GM18499 (cell line): Measurements from ENCODE around the gene MMP15.
"Not testable (repeated sequence)": the region's sequence is repeated elsewhere in the genome, so short reads cannot be mapped to it uniquely, and the experiment has no call there.

Experiments
- ATAC-seq: cut with Tn5 transposase; IDR thresholded peaks from one replicate; pipeline ENCODE4 v1.9.1; 2021; ENCODE audit warnings: moderate number of reproducible peaks; ENCODE audit not compliant: insufficient read depth, unreplicated experiment

MMP15 gene

DNA sequence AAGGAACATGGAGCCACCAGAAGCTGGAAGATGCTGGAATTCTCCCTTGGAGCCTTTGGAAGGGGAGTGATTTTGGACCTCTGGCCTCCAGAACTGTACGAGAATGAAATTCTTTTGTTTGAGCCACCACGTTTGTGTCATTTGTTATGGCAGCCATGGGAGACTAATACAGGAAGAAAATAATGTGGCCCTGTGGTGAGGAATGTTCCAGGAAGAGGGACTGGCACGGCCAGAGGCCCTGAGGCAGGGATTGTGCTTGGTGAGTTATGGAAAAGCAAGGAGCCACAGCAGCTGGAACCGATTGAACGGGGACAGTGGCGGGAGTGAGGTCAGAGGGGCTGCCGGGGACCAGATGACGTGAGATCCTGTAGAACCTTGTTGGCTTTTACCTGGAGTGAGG is 52.2 kb downstream of the MMP15 start:
- ATAC-seq: no peak

DNA sequence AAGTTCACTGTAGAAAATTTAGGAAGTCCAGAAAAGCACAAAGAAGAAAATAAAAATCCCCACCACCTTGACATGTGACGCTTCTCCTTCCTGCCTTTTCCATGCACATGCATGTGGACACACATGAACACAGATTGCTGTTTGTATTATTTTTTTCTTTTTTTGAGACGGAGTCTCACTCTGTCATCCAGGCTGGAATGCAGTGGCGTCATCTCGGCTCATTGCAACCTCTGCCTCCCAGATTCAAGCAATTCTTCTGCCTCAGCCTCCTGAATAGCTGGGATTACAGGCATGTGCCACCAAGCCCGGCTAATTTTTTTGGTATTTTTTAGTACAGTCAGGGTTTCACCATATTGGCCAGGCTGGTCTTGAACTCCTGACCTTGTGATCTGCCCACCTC is 55.1 kb downstream of the MMP15 start:
- ATAC-seq: not testable (repeated sequence)

DNA sequence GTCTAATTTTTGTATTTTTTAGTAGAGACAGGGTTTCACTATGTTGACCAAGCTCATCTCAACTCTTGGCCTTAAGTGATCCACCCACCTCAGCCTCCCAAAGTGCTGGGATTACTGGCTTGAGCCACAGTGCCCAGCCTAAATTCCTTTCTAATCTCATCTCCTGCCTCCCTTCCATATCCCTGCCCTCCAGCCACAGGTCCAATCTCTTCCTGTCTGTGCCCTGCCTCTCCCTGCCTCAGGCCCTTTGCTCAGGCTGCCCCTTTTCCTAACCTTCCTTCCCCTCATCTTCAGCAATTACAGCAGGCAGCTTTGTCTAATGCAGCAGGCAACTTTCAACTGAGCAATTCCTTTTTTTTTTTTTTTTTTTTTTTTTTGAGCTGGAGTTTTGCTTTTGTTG is 56.8 kb downstream of the MMP15 start:
- ATAC-seq: no peak

DNA sequence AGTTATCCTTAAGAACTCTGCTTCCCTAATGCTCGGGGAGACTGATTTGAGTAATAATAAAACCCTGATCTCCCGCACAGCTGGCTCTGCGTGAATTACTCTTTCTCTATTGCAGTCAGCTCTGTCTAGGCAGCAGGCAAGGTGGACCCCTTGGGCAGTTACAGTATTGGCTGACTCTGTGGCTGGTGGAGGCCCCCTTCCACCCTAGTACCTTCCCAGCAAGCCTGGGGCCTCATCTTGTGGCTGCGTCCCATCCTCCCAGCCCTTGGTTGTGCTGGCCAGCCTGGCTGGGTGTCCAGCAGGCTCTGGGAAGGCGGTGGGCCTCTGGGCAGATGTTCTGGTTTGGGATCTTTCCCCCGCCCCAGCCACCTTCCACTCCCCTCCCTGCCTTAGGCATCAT is 59.1 kb downstream of the MMP15 start:
- no peak for ATAC-seq

DNA sequence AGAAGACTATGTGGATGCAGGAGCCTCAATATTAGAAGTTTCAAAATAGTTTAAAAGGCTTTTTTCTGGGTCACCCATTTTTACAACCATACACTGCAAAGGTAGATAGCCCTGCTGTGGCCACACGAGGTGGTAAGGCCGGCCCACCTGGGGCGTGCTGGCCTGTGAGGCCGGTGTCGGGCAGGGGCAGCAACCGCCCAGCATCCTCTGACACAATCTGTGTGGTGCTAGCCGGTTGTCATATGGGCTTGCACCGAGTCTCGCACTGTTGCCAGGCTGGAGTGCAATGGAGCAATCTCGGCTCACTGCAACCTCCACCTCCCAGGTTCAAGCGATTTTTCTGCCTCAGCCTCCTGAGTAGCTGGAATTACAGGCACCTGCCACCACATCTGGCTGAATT is 59.6 kb downstream of the MMP15 start:
- ATAC-seq: no peak

DNA sequence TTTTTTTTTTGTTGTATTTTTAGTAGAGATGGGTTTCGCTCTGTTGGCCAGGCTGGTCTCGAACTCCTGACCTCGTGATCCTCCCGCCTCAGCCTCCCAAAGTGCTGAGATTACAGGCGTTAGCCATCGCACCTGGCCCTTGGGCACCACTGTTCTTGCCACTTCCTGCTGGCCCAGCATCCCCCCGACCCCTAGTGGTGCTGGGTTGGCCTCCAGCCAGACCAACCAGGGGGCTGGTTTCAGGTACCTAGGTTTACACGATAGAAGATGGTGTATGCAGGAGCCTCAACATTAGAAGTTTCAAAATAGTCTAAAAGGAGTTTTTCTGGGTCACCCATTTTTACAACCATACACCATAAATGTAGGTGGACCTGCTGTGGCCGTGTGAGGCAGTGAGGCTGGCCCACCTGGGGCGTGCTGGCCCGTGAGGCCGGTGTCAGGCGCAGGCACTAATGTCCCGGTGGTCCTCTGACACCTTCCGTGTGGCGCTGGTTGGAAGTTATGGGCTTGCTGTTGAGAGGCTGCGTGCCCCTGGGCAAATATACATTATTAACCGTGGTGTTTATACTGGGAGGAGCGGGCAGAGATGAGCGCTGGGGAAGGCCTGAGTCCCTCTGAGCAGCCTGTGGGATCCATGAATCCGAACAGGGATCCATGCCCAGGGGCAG is 60.2 kb downstream of the MMP15 start:
- no peak for ATAC-seq

DNA sequence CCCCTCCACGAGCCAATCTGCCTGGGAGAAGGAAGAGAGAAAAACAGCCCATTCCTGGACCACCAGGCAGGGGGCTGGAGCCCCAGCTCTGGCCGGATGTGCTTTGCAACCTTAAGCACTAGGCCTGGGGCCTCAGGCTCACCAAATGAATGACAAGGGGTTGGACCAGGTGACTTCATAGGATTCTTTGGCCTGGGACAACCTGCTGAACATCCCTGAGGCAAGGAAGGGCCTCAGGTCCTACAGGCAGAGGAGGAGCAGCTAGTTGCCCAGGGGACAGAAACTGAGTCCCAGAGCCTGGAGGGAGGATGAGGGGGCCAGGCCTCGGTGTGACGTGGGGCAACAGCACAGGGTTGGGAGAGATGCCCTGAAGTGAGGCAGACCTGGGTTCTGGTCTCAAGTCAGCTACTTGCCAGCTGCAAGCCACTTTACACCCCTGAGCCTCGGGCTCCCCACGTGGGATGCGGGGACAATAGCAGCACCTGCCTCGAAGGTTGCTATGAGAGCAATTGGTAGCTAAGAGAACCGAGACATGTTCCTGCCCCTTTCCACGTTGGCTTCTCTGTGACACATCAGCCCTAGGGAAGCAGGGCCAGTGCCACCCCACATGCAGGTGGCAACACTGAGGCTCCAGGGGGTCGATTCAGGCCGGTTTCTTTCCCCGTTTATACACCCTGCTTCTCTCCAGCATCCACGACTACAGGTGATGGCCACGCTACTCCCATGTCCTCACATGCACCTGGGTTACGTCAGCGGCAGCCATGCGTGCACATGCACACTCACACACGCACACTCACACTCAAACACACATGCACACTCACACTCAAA is 61.0 kb downstream of the MMP15 start:
- no peak for ATAC-seq

DNA sequence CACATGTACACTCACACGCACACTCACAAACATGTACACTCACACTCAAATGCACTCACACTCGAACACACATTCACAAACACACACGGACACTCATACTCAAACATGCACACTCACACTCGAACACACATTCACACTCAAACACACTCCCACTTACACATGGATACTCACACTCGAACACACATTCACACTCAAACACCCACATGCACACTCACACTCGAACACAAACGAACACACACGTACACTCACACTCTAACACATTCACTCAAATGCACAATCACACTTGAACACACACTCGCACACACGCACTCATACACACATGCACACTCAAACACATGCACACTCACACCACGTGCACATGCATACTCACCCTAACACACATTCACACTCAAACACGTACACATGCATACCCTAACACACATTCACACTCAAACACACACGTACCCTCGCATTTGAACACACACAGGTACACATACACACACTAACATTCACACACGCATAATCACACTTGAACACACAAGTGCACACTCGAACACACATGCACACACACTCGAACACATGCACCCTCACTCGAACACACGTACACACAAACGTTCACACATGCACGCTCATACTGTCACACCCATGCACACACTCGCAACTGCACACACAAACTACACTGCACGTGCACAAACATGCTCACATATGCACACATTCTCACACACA is 61.8 kb downstream of the MMP15 start:
- no peak for ATAC-seq

DNA sequence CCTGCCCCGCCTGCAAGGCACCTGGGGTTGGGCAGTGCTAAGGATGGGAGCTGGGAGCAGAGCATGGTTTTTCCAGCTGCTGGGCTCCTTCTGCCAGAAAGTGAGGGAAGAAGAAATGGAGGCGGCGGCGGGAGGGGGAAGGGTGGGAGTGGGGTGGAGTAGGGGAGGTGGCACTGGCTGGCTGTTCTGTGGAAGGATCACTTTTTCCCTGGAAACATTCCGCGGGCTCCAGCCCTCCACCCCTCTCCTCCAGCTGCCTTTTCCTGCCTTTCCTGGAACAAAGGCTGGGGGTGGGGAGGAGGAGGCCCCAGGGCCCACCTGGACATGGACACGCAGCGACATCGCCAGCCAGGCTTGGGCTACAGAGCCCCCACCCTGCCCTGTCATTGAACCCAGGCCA is 62.5 kb downstream of the MMP15 start:
- no peak for ATAC-seq

DNA sequence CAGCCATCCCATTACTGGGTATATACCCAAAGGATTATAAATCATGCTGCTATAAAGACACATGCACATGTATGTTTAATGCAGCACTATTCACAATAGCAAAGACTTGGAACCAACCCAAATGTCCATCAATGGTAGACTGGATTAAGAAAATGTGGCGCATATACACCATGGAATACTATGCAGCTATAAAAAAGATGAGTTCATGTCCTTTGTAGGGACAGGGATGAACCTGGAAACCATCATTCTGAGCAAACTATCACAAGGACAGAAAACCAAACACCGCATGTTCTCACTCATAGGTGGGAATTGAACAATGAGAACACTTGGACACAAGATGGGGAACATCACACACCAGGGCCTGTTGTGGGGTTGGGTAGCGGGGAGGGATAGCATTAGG is 64.8 kb downstream of the MMP15 start:
- ATAC-seq: not testable (repeated sequence)

DNA sequence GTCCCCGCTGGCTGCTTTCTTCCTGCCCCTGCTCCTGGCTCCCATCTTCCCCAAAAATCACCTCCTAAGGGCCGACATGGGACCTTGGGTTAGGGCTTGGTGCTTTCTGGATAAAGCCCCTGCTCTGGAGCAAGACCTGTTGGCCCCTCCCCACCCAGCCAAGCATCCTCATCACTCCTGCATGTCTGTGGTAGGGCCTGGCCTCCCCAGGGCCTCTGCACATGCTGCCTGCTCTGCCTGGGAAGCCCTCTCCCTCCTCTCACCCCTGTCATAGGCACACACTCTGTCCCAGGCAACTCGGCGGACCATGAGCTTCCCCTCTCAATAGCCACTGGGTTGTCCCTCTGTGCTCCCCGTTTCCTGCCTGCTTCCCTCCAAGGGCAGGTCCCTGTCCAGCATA is 68.5 kb downstream of the MMP15 start:
- no peak for ATAC-seq

DNA sequence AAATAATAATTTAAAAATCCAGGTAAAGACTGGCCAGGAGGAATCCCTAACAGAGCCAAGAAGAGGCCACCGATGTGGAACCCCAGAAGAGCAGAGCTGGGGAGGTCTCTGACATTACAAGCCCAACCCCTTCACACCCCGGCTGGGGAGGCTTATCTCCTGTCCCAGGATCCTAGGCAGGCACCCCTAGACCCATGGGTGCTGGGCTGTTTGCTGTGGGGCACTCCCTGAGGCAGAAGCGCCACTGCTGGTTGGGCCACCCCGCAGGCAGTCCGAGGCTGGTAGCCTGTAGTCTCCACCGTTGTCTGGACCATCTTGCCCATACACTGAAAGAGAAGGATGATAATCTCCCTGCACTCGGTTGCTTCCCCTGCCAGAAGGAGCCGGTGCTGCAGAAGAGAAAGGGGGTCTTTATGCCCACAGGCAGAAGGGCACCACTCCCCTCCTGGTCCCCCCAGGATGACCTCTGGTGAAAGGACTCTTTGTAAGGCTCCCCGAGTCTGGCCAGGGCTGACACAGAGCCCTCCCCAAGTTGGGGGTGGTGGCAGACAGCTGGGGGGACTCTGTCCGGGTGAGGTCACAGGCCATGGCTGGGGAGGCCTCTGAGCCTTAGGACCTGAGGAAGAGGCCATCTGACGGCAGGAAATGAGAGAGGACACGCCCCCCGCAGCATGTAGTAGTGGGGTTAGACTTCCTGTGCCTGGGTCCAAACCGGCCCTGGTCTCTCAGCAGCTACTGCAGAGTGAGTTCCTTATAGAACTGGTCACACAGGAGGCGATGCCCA is 69.4 kb downstream of the MMP15 start:
- no peak for ATAC-seq

DNA sequence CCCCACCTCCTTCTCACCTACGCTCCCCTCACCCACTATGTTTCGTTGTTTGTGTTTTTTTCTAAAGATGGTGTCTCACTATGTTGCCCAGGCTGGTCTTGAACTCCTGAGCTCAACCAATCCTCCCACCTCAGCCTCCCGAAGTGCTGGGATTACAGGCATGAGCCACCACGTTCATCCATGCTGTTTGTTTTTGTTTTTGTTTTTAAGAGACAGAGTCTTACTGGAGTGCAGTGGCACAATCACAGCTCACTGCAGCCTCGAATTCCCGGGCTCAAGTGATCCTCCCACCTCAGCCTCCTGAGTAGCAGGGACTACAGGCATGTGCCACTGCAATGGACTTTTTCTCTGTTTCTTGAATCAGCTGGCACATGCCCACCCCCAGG is 70.0 kb downstream of the MMP15 start:
- not testable (repeated sequence) for ATAC-seq

DNA sequence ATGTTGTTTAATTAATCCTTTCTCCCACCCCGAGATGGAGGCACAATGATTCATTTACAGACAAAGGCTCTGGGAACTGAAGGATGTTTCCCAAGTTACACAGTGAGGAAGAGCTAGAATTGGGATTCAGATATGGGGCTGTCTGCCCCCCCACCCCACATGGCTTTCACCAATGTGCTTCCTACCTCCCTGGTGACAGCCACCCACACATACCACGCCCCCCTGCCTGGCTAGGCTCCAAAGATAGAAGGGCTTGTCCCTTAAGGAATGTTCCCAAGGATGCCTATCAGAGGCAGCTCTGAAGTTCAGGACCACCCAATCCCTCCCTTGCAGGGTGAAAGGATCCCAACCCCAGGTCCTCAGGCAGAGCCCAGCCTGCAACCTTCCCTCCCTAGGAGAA is 70.7 kb downstream of the MMP15 start:
- ATAC-seq: no peak
